ENCODE data around the gene SEMA5A.

The SEMA5A gene

DNA sequence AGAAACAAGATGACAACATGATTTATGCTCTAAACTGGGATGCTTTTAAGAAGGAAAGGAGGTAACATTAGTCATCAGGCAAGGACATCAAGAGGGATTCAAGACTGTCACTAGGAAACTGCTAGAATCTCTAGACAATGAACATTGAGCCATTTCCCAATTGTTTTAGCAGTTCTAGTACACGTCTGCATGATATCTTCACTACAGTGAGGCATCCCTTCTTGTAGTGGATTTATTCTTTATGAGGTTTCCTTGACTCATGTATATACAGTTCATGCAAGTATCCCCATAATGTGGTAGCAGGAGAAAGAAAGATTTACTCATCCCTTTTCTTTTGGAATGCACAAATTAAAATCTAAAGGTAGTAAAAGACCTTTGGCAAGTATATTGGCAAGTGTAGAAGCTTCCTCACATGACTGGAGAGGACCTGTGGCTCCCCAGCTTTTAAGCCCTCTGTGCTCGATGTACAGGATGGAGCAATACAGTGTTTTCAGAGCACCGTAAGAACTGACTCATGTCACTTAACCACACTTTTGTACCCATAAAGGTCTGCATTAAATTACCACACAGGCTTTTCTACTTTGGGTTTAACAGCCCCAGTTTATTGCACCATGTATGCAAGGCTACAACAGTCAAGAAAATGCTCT lies 335.9 kb downstream of the SEMA5A start:
- no peak for DNase-seq (ENCODE audit: low spot score in 2 of 2)

DNA sequence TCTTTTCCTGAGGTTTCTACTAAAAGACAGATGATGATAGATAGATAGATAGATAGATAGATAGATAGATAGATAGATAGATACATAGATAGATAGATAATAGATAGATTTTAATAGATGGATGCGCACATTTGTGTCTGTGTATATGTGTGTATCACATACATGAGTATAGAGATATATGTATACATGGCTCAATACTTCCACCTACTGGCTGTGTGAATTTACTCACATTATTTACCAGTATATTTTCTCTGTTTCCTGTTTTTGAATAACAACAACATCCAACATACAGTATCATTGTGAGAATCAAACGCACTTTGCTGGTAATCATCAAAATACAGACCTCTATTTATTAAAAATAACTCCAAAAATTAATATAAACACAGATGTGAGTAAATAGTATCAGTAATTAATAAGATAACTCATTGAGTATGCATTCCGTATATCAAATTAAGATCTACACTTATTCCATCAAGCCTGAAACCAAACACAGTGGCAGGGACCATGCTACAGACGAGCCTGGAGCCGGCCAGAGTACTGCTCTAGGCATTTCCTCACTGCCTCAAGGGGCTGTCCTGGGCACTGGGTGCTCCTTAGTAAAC lies 338.0 kb downstream of the SEMA5A start:
- Histone ChIP-seq H3K9me3 (no peaks in the 10 kb centered on the region), H3K4me3 (no peak overlapping the region), H3K27me3 (ENCODE audit: low read depth) (no peaks in the 10 kb centered on the region), H3K4me1 (no peaks in the 10 kb centered on the region), H3K36me3 (replicated peaks) (no peaks in the 10 kb centered on the region)
- peak in 1 of 2 experiments; percentile 2 for DNase-seq (ENCODE audit: low spot score in 2 of 2)
- in situ Hi-C loops (cut with MboI; ENCODE audit: low sequenced_read_pairs): loop anchor here (25.0 kb wide), 1 partner anchor 1271 kb away; no protein-coding TSS in a partner anchor

More for the DNA sequence above, 335.9 kb downstream of the SEMA5A start:
- in situ Hi-C loops (cut with MboI; ENCODE audit: low sequenced_read_pairs): loop anchor here (25.0 kb wide), 1 partner anchor 1273 kb away; no protein-coding TSS in a partner anchor
- Histone ChIP-seq H3K4me1 (no peaks in the 10 kb centered on the region), H3K4me3 (no peak overlapping the region), H3K36me3 (replicated peaks) (no peaks in the 10 kb centered on the region), H3K9me3 (no peaks in the 10 kb centered on the region), H3K27me3 (ENCODE audit: low read depth) (no peaks in the 10 kb centered on the region)

DNA sequence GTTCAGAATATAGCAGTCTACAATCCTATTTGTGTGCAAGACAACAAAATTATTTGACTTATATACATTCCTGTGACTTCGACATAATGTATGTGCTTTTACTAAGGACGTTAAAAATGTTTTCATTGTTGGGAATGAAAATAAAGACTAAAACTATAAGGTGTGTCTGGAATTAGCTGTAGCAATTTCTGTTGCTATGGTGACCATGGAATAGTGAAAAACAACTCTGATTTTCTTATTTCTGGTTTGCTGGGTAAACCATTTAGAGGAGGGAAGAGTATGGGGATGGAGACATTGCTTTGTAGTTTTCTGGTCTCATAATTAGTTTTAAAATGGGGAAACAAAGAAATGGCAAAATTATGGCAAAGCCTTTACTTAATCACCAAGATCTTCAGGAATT lies 343.2 kb downstream of the SEMA5A start:
- H3K4me1 ChIP-seq: no peaks in the 10 kb centered on the region
- H3K36me3 ChIP-seq (replicated peaks): no peaks in the 10 kb centered on the region
- no peak for DNase-seq (ENCODE audit: low spot score in 2 of 2)
- H3K9me3 ChIP-seq: no peaks in the 10 kb centered on the region
- no peak overlapping the region for H3K4me3 ChIP-seq
- no peaks in the 10 kb centered on the region for H3K27me3 ChIP-seq (ENCODE audit: low read depth)
- in situ Hi-C loops (cut with MboI; ENCODE audit: low sequenced_read_pairs): loop anchor here (25.0 kb wide), 1 partner anchor 1265 kb away; no protein-coding TSS in a partner anchor

DNA sequence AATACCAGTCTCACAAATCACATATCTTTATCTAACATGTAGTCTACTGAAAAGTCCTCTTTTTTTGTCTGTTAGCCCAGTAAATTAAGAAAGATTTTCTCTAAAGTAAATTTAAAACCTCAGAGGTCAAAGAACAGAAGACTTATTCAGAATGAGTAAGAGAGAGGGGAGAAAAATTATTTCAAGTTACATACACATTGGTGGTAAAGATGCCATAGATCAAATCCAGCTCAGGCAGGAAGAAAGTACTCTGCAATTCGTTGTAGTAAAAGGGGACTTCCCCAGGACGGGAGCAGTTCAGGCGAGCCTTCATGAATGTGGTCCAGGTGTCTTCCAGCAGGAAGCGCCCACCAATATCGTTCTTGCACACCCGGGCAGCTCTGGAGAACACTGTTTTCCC lies 344.1 kb downstream of the SEMA5A start:
- DNase-seq (ENCODE audit: low spot score in 2 of 2): no peak
- in situ Hi-C loops (cut with MboI; ENCODE audit: low sequenced_read_pairs): loop anchor here (25.0 kb wide), 1 partner anchor 1264 kb away; no protein-coding TSS in a partner anchor
- H3K27me3 ChIP-seq (ENCODE audit: low read depth): no peaks in the 10 kb centered on the region
- H3K9me3 ChIP-seq: no peaks in the 10 kb centered on the region
- H3K4me1 ChIP-seq: no peaks in the 10 kb centered on the region
- no peaks in the 10 kb centered on the region for H3K36me3 ChIP-seq (replicated peaks)
- no peak overlapping the region for H3K4me3 ChIP-seq

DNA sequence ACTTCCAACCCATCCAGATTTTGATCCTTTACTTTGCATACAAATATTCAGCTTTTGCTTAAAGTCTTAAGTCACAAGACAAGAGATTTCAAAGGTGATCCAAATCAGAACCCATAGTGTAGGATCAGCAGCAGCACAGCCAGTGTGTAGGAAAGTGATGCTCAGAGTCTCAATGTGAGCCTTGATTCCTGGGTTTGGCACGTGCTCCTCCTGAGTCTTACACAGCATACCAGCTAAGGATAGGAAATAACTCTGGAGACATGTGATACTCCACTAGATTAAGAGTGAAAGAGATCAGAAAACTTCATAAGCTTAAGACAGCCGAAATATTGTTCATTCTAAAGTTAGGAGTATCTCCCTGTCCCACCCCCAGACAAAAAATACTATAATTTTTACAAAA lies 344.9 kb downstream of the SEMA5A start:
- no peaks in the 10 kb centered on the region for H3K9me3 ChIP-seq
- H3K4me1 ChIP-seq: no peaks in the 10 kb centered on the region
- no peaks in the 10 kb centered on the region for H3K27me3 ChIP-seq (ENCODE audit: low read depth)
- DNase-seq (ENCODE audit: low spot score in 2 of 2): no peak
- in situ Hi-C loops (cut with MboI; ENCODE audit: low sequenced_read_pairs): loop anchor here (25.0 kb wide), 1 partner anchor 1264 kb away; no protein-coding TSS in a partner anchor
- no peak overlapping the region for H3K4me3 ChIP-seq
- H3K36me3 ChIP-seq (replicated peaks): no peaks in the 10 kb centered on the region

DNA sequence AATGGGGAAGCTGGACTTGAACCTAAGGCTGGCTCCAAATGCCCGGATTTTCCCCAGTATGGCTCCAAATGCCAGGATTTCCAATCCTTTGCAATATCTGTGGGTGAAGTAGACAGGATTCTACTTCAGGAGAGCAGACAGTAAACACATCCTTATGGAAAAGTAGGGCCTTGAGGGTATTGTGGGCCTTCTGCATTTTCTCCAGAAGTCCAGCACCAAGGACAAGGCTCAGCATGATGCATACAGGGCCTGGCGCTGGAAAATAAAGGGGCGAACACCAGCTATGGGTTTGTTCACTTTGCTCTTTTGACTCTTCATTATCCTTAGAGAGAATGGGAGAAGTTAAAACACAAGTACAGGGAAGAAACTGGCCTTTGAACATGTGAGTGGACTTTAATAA lies 347.5 kb downstream of the SEMA5A start:
- Histone ChIP-seq H3K36me3 (replicated peaks) (no peaks in the 10 kb centered on the region), H3K27me3 (ENCODE audit: low read depth) (no peaks in the 10 kb centered on the region), H3K4me3 (no peak overlapping the region), H3K9me3 (no peaks in the 10 kb centered on the region), H3K4me1 (no peaks in the 10 kb centered on the region)
- DNase-seq (ENCODE audit: low spot score in 2 of 2): no peak
- in situ Hi-C loops (cut with MboI; ENCODE audit: low sequenced_read_pairs): no loop called here

DNA sequence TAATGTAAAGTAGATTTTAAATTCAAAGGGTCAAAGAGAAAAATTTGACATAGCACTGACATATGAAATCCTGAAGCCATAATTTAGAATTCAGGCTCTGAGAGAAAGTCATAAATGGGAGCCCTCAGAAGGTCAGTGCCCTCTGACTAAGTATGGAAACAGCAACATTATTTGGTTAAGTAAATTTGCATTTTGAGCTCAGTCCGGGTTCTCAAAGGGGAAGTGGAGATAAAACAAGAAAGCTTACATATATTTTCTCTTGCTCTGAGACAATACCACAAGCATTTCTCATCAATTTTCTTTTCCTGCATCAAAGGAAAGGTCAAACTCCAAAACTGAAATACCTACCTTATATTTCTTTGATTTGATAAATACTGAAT lies 348.0 kb downstream of the SEMA5A start:
- in situ Hi-C loops (cut with MboI; ENCODE audit: low sequenced_read_pairs): no loop called here
- H3K9me3 ChIP-seq: no peaks in the 10 kb centered on the region

DNA sequence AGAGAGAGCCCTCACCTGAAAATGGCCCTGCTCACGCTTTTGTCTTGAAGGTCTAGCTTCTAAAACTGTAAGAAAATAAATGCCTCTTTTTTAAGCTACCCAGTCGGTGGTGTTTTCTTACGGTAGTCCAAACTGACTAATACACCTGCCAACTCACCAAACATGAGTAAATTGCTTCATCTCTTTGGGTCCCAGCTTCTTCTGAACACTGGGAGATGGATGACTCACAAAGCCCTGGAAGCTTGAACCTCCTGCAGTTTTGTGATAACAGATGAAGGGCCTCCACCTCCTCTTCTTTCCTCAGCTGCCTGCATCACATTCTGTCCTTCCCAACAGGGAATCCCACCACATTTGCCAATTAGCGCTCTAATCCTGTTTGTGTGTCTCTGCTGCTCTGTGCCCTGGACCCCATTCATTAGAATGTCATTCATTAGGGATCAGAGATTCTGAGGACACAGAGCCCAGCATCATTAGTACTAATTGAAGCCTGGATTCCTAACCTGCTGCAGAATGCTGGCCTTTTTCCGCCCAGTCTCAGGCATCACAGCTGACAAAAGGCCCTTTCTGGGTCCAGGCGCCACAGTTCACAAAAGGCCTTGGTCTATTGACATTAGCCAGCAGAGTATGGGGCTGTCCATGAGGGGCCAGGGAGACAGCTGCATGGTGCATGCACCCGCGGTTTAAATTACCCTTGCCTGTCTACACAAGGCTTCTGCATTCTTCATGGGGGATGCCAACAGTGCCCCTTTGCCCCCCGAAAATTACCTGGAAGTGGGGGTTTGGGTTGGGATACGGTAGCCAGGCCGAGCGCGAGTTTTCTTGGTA lies 349.3 kb downstream of the SEMA5A start:
- Histone ChIP-seq H3K27me3 (ENCODE audit: low read depth) (no peaks in the 10 kb centered on the region), H3K4me1 (no peaks in the 10 kb centered on the region), H3K4me3 (no peak overlapping the region), H3K9me3 (no peaks in the 10 kb centered on the region), H3K36me3 (replicated peaks) (no peaks in the 10 kb centered on the region)
- no peak for DNase-seq (ENCODE audit: low spot score in 2 of 2)
- in situ Hi-C loops (cut with MboI; ENCODE audit: low sequenced_read_pairs): no loop called here

More for the DNA sequence above, 348.0 kb downstream of the SEMA5A start:
- no peaks in the 10 kb centered on the region for H3K36me3 ChIP-seq (replicated peaks)
- no peak overlapping the region for H3K4me3 ChIP-seq
- DNase-seq (ENCODE audit: low spot score in 2 of 2): no peak
- no peaks in the 10 kb centered on the region for H3K4me1 ChIP-seq
- H3K27me3 ChIP-seq (ENCODE audit: low read depth): no peaks in the 10 kb centered on the region

DNA sequence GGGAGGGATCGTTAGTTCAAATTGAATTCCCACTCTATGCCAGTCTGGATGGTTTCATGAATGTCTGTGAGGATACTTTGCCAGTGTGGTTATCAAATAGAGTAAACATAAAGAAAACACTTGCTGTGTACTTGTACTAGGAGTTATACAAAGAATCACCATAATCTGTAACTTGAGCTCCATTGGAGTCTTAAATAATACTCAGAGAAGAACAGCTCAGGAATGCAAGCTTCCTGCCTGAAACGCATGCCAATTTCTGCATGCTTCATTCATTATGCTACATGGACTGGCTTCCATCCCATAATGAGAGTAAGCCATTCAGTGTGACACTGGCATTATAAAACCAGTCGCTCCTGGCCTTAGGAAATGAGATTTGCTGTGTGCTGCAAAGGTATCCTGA lies 351.4 kb downstream of the SEMA5A start:
- no peaks in the 10 kb centered on the region for H3K4me1 ChIP-seq
- H3K27me3 ChIP-seq (ENCODE audit: low read depth): no peaks in the 10 kb centered on the region
- H3K9me3 ChIP-seq: no peaks in the 10 kb centered on the region
- in situ Hi-C loops (cut with MboI; ENCODE audit: low sequenced_read_pairs): no loop called here
- no peak overlapping the region for H3K4me3 ChIP-seq
- no peaks in the 10 kb centered on the region for H3K36me3 ChIP-seq (replicated peaks)
- DNase-seq (ENCODE audit: low spot score in 2 of 2): no peak

DNA sequence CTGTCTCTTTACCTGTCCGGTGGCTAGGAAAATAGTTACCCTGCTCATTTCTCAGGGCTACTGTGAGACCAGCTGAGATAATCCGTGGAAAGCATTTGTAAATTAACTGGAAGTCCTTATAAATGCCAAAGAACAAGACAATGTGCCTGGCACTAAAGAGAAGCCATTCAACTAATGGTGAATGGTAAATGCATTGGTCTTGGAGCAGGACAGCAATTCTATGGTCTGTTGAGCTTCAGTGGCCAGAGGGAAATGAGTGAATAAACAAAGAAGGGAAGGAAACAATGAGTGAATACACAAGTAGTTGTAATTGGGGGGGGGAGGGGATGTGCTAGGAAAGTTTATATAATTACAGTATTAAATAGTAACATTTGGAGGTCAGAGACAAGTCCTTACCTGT lies 353.6 kb downstream of the SEMA5A start:
- no peak for DNase-seq (ENCODE audit: low spot score in 2 of 2)
- Histone ChIP-seq H3K27me3 (ENCODE audit: low read depth) (no peaks in the 10 kb centered on the region), H3K4me1 (no peaks in the 10 kb centered on the region), H3K4me3 (no peak overlapping the region), H3K36me3 (replicated peaks) (no peaks in the 10 kb centered on the region), H3K9me3 (no peaks in the 10 kb centered on the region)
- in situ Hi-C loops (cut with MboI; ENCODE audit: low sequenced_read_pairs): no loop called here

DNA sequence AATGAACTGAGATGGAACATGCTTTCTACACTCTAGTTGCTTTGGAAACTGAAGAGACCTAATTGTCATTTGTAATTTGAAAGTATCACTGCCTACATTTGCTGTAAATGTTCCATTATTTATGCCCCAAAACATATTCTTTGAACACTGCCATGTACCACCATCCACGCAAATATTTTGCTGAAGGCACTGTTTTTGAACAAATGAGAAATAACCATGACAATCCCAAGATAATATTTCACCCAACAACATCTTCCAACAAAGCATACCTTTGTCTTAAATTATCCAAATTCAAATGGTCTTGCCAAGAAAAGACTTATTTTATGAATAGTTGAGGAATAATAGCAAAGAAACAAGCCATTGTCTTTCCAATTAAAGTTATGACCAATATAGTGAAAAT lies 356.2 kb downstream of the SEMA5A start:
- in situ Hi-C loops (cut with MboI; ENCODE audit: low sequenced_read_pairs): no loop called here
- Histone ChIP-seq H3K9me3 (no peaks in the 10 kb centered on the region), H3K4me1 (no peaks in the 10 kb centered on the region), H3K36me3 (replicated peaks) (no peaks in the 10 kb centered on the region), H3K27me3 (ENCODE audit: low read depth) (no peaks in the 10 kb centered on the region), H3K4me3 (no peak overlapping the region)
- DNase-seq (ENCODE audit: low spot score in 2 of 2): no peak

DNA sequence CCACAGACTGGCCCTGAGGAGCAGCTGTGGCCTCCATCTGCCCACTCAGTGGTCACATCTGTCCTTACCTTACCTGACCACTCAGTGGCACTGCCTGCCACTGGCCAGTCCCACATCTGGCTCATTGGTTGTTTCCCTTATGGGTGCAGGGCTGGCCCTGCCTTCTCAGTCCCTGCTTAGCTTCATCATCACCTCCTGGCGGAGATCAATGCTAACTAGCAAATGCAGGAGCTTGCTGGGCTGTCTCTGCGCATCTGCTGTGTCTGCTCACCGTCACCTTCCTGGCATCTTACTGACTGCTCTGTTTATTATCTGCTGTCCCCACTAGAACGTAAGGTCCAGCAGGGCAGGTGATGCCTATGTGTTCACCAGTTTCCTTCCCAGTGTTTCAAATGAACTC lies 356.9 kb downstream of the SEMA5A start:
- H3K27me3 ChIP-seq (ENCODE audit: low read depth): no peaks in the 10 kb centered on the region
- no peaks in the 10 kb centered on the region for H3K4me1 ChIP-seq
- no peak for DNase-seq (ENCODE audit: low spot score in 2 of 2)
- no peak overlapping the region for H3K4me3 ChIP-seq
- no peaks in the 10 kb centered on the region for H3K9me3 ChIP-seq
- in situ Hi-C loops (cut with MboI; ENCODE audit: low sequenced_read_pairs): no loop called here
- H3K36me3 ChIP-seq (replicated peaks): no peaks in the 10 kb centered on the region

DNA sequence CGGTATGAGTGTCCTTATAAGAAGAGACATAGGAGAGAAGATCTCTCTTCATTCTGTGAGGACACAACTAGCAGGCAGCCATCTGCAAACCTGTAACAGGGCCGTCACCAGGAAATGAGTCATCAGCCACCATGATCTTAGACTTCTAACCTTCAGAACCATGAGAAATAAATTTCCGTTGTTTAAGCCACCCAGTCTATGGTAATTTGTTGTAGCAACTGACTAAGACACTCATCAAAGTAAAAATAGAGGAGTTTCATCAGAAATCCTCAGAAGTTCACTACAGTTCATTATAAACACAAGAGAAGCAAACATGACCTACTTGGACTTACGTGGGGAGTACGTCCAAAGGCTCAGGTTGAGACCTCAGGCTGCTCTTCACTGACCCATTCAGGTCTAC lies 357.7 kb downstream of the SEMA5A start:
- in situ Hi-C loops (cut with MboI; ENCODE audit: low sequenced_read_pairs): no loop called here
- H3K4me3 ChIP-seq: no peak overlapping the region
- DNase-seq (ENCODE audit: low spot score in 2 of 2): no peak
- no peaks in the 10 kb centered on the region for H3K9me3 ChIP-seq
- H3K36me3 ChIP-seq (replicated peaks): no peaks in the 10 kb centered on the region
- H3K4me1 ChIP-seq: no peaks in the 10 kb centered on the region
- H3K27me3 ChIP-seq (ENCODE audit: low read depth): no peaks in the 10 kb centered on the region

DNA sequence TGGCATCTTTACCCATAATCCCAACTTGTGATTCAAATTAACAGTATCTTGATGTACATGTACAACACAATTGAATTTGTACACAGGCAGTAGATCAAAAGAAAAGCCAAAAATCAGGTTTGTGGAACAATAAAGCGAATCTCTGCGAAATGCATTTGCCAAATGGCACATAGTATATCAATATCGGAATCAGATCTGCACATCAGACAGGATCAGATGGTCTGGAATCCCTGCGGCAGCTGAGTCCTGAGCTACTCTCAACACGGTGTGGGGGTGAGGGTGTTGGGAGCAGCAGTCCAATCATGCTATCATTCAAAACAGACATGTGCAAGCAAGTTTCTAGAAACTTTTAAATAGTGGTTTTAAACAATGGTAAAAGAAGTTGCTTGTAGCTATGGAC lies 358.3 kb downstream of the SEMA5A start:
- H3K9me3 ChIP-seq: no peaks in the 10 kb centered on the region
- no peaks in the 10 kb centered on the region for H3K4me1 ChIP-seq
- in situ Hi-C loops (cut with MboI; ENCODE audit: low sequenced_read_pairs): no loop called here
- H3K36me3 ChIP-seq (replicated peaks): no peaks in the 10 kb centered on the region
- H3K4me3 ChIP-seq: no peak overlapping the region
- DNase-seq (ENCODE audit: low spot score in 2 of 2): no peak
- no peaks in the 10 kb centered on the region for H3K27me3 ChIP-seq (ENCODE audit: low read depth)
